HepG2 (cell line): ENCODE results near the gene VCP. TPM values are rescaled to one million over a fixed set of nuclear protein-coding genes. Genes with fewer than 3 reads are reported as not detected.
A peak's percentile ranks its signal among the peaks of the same experiment; 100 is the strongest.

ENCODE experiments used
- ADNP ChIP-seq: sonication (generic); formaldehyde crosslinking; IDR thresholded peaks from 2 replicates; pipeline ENCODE4 v1.4.0; 2020; ENCODE audit warnings: missing genetic modification reagents
- DPF2 ChIP-seq: sonication (generic); formaldehyde crosslinking; IDR thresholded peaks from 2 replicates; pipeline ENCODE4 v1.4.0; 2020; ENCODE audit warnings: mild to moderate bottlenecking, low read depth, missing genetic modification reagents, borderline replicate concordance
- KDM2A ChIP-seq: sonication (generic); formaldehyde crosslinking; IDR thresholded peaks from 2 replicates; pipeline ENCODE4 v1.4.0; 2020; ENCODE audit warnings: low read depth, missing genetic modification reagents, borderline replicate concordance
- SALL1 ChIP-seq: sonication (generic); formaldehyde crosslinking; IDR thresholded peaks from 2 replicates; pipeline ENCODE4 v1.8.0; 2022; ENCODE audit warnings: mild to moderate bottlenecking, missing genetic modification reagents
- THAP7 ChIP-seq: sonication (generic); formaldehyde crosslinking; IDR thresholded peaks from 2 replicates; pipeline ENCODE4 v1.8.1; 2023; ENCODE audit warnings: mild to moderate bottlenecking, missing genetic modification reagents
- U2AF2 ChIP-seq: fragments of 200-400 bp; formaldehyde crosslinking; IDR thresholded peaks from 2 replicates; pipeline ENCODE4 v1.6.1; 2017; ENCODE audit warnings: low read depth, mild to moderate bottlenecking, low read length
- YEATS4 ChIP-seq: sonication (generic); formaldehyde crosslinking; IDR thresholded peaks from 2 replicates; pipeline ENCODE4 v1.4.0; 2020; ENCODE audit warnings: missing genetic modification reagents, borderline replicate concordance
- ZFP82 ChIP-seq: sonication (generic); formaldehyde crosslinking; IDR thresholded peaks from 2 replicates; pipeline ENCODE4 v1.5.1; 2020; ENCODE audit warnings: mild to moderate bottlenecking, missing genetic modification reagents, borderline replicate concordance
- ZNF24 ChIP-seq: fragments of 450-650 bp; IDR thresholded peaks from 2 replicates; pipeline ENCODE4 v1.6.1; 2017; ENCODE audit warnings: antibody characterized with exemption, mild to moderate bottlenecking
- ZNF33A ChIP-seq: sonication (generic); formaldehyde crosslinking; IDR thresholded peaks from 2 replicates; pipeline ENCODE4 v1.5.1; 2020; ENCODE audit warnings: missing genetic modification reagents, mild to moderate bottlenecking, moderate library complexity, borderline replicate concordance
- ZNF605 ChIP-seq: sonication (generic); formaldehyde crosslinking; IDR thresholded peaks from 2 replicates; pipeline ENCODE4 v1.8.0; 2022; ENCODE audit warnings: mild to moderate bottlenecking, missing genetic modification reagents
- ZNF652 ChIP-seq: IDR thresholded peaks from 2 replicates; pipeline ENCODE4 v1.6.1; 2016; ENCODE audit warnings: low read depth, borderline replicate concordance
- ZSCAN22 ChIP-seq: sonication (generic); formaldehyde crosslinking; IDR thresholded peaks from 2 replicates; pipeline ENCODE4 v1.4.0; 2020; ENCODE audit warnings: mild to moderate bottlenecking, missing genetic modification reagents
- ZSCAN25 ChIP-seq: sonication (generic); formaldehyde crosslinking; IDR thresholded peaks from 2 replicates; pipeline ENCODE4 v1.8.0; 2022; ENCODE audit warnings: mild to moderate bottlenecking, missing genetic modification reagents
- polyA plus RNA-seq, 8 experiments: library from polyadenylated mRNA; depleted of rRNA in 3 of 8; stranded (reverse) in 7 of 8; unstranded in 1 of 8; fragments of >200 nt; fragmentation: Illumina TruSeq in 4 of 8; extraction: Trizol in 4 of 8; gene quantifications; 2 replicates each; pipeline versions ENCODE4 v1.2.1 to v1.2.3, GENCODE V29; 2011 to 2016; ENCODE audit warnings: low read depth in 4 of 8, missing spikeins in 1 of 8, mixed read lengths in 1 of 8; ENCODE audit not compliant: insufficient read depth in 1 of 8
- total RNA-seq, 5 experiments: library from RNA; depleted of rRNA; stranded (reverse); fragments of >200 nt; fragmentation: Illumina TruSeq; extraction: Trizol; gene quantifications; 2 replicates each; pipeline ENCODE4 v1.2.3, GENCODE V29; 2016; ENCODE audit warnings: low read depth in 1 of 5
- TF ChIP-seq, protein P1 (sequence below): IDR thresholded peaks from 2 replicates; pipeline ENCODE4 v1.4.0; 2020; ENCODE audit warnings: mild to moderate bottlenecking, missing genetic modification reagents
- TF ChIP-seq, protein P2 (sequence below): sonication (generic); formaldehyde crosslinking; IDR thresholded peaks from 2 replicates; pipeline ENCODE4 v1.4.0; 2020; ENCODE audit warnings: mild to moderate bottlenecking, missing genetic modification reagents
- TF ChIP-seq, protein P3 (sequence below): sonication (generic); formaldehyde crosslinking; IDR thresholded peaks from 2 replicates; pipeline ENCODE4 v1.5.1; 2020; ENCODE audit warnings: missing genetic modification reagents, mild to moderate bottlenecking, borderline replicate concordance

Gene VCP
- total and polyA plus RNA-seq, 2 of the 13 experiments (the other 11 are each of a cell fraction or from before 2014, with no cell fraction given), result 143 to 391 TPM

GRCh38 chr9:35072461-35073278 lies at the start of gene VCP (continued):
- TF ChIP-seq ZFP82 (CRISPR knock-in tag) (no peak; the same call in 1 of the 2 replicates), ZSCAN25 (CRISPR knock-in tag) (peak; percentile 11; the same call in 1 of the 2 replicates), SALL1 (CRISPR knock-in tag) (peak; percentile 50; the same call in 1 of the 2 replicates), DPF2 (no peak), KDM2A (CRISPR knock-in tag) (peak; percentile 84), ZNF24 (no peak), U2AF2 (no peak), ADNP (CRISPR knock-in tag) (no peak), ZNF652 (CRISPR knock-in tag) (no peak), THAP7 (CRISPR knock-in tag) (0 out of 2 replicates have a peak, but pooled peaks have one; percentile 42), ZNF605 (CRISPR knock-in tag) (peak; percentile 35; the same call in 1 of the 2 replicates), ZSCAN22 (no peak), ZNF33A (CRISPR knock-in tag) (no peak), YEATS4 (CRISPR knock-in tag) (peak; percentile 34; the same call in 1 of the 2 replicates)
- TF ChIP-seq, protein P1, sequence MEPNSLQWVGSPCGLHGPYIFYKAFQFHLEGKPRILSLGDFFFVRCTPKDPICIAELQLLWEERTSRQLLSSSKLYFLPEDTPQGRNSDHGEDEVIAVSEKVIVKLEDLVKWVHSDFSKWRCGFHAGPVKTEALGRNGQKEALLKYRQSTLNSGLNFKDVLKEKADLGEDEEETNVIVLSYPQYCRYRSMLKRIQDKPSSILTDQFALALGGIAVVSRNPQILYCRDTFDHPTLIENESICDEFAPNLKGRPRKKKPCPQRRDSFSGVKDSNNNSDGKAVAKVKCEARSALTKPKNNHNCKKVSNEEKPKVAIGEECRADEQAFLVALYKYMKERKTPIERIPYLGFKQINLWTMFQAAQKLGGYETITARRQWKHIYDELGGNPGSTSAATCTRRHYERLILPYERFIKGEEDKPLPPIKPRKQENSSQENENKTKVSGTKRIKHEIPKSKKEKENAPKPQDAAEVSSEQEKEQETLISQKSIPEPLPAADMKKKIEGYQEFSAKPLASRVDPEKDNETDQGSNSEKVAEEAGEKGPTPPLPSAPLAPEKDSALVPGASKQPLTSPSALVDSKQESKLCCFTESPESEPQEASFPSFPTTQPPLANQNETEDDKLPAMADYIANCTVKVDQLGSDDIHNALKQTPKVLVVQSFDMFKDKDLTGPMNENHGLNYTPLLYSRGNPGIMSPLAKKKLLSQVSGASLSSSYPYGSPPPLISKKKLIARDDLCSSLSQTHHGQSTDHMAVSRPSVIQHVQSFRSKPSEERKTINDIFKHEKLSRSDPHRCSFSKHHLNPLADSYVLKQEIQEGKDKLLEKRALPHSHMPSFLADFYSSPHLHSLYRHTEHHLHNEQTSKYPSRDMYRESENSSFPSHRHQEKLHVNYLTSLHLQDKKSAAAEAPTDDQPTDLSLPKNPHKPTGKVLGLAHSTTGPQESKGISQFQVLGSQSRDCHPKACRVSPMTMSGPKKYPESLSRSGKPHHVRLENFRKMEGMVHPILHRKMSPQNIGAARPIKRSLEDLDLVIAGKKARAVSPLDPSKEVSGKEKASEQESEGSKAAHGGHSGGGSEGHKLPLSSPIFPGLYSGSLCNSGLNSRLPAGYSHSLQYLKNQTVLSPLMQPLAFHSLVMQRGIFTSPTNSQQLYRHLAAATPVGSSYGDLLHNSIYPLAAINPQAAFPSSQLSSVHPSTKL (CRISPR knock-in tag), result peak; percentile 4; the same call in 1 of the 2 replicates
- TF ChIP-seq, protein P2, sequence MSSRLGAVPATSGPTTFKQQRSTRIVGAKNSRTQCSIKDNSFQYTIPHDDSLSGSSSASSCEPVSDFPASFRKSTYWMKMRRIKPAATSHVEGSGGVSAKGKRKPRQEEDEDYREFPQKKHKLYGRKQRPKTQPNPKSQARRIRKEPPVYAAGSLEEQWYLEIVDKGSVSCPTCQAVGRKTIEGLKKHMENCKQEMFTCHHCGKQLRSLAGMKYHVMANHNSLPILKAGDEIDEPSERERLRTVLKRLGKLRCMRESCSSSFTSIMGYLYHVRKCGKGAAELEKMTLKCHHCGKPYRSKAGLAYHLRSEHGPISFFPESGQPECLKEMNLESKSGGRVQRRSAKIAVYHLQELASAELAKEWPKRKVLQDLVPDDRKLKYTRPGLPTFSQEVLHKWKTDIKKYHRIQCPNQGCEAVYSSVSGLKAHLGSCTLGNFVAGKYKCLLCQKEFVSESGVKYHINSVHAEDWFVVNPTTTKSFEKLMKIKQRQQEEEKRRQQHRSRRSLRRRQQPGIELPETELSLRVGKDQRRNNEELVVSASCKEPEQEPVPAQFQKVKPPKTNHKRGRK, result no peak
- TF ChIP-seq, protein P3, sequence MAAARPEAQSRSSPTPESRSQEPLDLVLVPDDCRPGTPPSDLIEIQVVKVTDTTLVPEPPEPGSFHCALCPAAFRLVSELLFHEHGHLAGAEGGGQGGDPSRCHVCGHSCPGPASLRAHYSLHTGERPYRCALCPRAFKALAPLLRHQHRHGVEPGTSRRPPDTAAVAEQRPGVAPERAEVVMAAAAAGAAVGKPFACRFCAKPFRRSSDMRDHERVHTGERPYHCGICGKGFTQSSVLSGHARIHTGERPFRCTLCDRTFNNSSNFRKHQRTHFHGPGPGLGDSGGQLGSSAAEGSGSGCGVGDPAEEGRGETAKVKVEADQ (CRISPR knock-in tag), result no peak
